ENCODE data around the gene SCUBE1.

SCUBE1 gene

GRCh38 chr22:43325176-43325575 is 18.0 kb downstream of the SCUBE1 start:
- DNase-seq = no peak

DNA sequence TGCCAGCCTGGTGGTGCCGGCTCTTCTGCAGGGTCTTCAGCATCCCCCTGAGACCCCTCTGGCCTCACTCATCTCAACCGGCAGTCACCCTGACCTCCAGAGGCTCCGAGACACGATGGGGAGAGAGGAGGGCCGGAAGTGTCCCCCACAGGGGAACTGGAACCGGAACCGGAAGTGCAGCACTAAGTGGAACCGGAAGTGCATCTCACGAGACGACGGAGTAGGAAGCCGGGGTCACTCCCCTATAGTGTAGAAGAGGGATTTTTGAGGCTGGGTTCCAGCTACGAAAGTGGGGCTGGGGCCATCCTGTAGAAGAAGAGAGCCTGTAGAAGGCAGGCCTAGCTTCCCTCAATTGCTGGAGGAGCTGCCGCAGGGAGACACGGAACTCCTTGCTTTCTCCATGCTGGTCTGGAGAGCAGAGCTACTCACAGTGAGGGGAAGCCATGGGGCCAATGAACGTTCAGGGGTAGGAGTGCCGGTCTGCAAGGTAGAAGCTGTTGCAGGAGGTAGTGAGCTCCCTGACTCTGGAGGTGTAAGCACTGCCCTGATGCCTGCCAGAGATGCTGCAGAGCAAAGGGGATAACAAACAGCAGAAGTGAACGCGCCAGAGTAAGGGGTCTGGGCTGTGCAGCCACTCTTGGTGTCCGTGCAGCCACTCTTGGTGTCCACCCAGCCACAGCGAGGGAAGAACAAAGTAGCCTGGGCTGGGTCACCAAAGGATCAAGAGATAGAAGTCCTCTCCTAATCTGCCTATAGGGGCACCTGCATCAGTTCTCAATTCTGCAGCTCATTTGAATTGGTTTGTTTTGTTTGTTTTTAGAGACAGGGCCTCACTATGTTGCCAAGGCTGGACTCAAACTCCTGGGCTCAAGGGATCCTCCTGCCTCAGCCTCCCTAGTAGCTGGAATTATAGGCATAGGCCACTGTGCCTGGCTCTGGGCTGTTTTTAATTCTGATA is 21.9 kb downstream of the SCUBE1 start:
- DNase-seq = no peak

- no peak for DNase-seq
Measured at GRCh38 chr22:43319661-43320486, 23.3 kb downstream of the SCUBE1 start.

GRCh38 chr22:43317239-43317638 is 25.9 kb downstream of the SCUBE1 start:
- DNase-seq = no peak

DNA sequence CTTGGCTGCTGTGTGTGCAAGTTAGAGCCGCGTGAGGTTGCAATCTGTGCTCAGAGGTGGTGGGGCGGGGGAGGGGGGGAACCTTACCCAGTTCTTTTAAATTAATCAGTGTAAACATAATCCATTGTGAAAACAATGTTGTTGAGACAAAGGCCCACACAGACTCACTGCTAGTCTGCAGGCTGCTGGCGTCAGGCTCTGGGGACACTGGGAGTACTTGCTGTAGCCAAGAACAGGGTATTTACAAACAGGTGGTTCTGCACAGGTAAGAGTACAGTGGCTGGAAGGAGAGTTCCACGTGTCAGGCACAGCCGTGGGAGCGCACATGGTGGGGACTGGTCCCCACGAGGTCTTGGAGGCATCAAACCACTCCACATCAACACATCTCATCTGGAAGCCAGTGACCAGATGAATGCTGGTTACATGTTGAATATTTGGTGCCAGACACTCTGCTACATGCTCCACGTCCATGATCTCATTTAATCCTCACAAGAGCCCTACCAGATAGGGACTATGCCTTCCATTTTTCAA is 27.4 kb downstream of the SCUBE1 start:
- DNase-seq = no peak

DNA sequence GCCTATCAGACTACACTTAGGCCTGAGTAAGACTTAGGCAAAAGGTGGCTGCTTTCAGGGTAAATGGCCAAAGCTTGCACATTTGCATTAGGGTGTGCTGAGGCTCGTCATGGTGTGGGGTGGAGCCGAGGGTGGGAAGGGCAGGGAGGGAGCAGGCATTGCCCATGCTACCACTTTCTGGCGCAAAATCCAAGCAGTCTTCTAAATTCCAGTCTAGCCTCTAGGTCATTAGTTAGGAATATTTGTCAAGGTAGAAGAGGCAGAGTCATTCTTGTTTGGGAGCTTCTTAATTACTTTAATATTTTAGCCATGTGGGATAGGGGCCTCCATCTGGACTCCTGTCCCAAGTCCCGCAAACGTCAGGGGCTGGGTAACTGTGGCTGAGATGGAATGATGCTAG is 28.6 kb downstream of the SCUBE1 start:
- DNase-seq = no peak

- DNase-seq = no peak
Measured at GRCh38 chr22:43313890-43314474, 29.2 kb downstream of the SCUBE1 start.

DNA sequence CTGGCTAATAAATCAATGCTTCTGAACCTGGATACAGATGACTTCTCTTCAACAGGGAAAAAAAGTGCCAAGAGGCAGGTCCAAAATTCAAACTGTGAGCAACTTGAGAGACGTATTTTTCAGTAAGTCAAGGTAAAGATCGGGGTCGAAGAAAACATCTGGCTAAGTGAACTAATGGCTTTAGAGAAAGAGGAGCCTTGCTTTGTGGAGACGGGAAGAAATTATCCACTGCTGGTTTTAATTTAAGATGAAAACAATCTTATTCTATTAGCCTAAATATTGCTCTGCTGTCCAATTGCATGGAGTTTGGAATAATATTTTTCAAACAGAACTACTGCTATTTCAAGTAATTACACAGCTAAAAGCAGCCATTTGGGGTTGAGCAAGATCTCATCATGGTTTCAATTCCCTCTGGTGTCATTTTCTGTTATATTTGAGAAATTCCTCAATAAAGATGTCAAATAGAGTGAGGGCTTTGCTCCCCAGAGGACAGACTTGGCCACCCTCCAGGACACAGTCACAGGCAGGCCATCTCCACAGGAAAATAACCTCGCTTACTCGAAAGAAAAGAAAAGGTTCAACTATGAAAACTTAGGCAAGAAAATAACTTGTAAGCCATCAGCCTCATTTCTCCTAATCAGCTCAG is 29.8 kb downstream of the SCUBE1 start:
- DNase-seq = no peak

- no peak for DNase-seq
Measured at GRCh38 chr22:43312608-43313007, 30.6 kb downstream of the SCUBE1 start.

DNA sequence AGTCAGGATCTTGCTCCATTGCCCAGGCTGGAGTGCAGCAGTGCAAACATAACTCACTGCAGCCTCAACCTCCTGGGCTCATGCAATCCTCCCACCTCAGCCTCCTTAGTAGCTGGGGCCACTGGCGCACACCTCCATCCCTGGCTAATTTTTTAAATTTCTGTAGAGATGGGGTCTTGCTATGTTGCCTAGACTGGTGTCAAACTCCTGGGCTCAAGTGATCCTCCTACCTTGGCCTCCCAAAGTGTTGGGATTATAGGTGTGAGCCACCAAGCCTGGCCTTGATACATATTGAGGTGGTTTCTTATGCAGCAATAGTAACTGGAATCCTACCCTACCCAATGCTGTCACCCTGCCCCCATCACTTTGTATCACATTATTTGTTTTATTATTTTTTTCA is 32.4 kb downstream of the SCUBE1 start:
- no peak for DNase-seq

DNA sequence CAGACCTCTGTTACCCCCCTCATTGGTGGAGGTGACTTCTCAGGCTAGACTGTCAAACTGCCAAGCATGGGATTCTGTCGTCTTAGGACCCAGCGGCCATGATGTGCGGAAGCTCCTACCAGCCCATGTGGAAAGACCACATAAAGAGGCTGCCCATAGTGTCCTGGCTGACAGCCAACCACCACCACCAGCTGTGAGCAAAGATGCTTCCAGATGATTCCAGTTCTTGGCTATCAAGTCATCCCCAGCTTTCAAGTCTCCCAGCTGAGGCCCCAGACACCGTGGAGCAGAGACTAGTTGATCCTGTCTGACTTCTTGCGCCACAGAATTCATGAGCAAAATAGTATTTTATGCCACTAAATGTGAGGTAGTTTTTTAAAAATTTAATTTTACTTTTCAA is 32.9 kb downstream of the SCUBE1 start:
- DNase-seq = peak; percentile 5

DNA sequence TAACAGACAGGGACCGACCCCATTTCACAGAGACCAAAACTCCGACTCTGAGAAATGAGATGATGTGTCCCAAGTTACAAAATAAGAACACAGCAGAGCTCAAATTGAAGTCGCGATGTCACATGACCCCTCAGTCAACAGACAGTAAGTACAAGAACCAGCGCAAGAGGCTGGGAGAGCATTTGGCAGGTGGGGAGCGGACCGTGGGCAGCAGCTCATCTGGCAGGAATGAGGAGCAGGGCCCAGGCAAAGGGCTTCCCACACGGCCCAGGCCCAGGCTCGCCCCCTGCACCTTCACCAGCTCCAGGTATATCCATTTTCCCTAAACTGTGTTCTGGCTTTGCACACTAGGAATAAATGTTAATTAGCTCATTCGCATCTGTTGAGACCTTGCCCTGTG is 34.3 kb downstream of the SCUBE1 start:
- DNase-seq = peak; percentile 81

DNA sequence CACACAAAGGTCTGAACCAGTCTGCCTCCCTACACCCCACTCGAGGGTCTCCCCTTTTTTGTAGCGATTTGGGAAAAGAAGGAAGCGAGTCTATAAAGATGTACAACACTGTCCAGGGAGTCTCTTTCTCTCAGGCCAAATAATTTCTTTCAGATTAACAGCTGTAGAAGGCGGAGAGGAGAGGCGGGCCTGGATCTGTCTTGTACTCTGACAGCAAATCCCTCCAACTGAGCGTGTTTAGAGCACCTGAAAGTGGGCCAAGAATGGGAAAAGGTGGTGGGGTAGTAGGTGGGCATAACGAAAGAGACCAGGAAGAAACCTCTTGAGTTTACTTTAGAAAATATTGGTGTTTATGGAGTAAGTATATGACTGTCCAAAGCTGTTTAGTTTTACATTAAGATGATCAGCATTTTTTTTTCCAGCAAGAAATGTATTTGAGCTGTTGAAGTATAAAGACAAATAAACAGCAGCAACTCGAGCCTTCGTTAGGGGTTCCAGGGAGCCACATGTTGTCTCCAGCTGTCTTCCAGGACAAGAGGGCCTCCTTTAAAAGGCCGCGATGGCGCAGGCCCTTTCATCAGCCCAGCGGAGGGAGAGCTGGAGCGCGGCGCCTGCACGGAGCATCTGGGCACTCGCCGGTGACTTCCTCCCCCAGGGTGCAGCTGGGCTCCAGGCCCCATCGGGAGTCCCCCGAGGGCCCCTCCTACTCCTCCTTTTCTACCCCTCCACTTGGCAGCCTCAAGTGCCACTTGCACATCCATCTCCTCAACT is 34.9 kb downstream of the SCUBE1 start:
- DNase-seq = peak; percentile 81

DNA sequence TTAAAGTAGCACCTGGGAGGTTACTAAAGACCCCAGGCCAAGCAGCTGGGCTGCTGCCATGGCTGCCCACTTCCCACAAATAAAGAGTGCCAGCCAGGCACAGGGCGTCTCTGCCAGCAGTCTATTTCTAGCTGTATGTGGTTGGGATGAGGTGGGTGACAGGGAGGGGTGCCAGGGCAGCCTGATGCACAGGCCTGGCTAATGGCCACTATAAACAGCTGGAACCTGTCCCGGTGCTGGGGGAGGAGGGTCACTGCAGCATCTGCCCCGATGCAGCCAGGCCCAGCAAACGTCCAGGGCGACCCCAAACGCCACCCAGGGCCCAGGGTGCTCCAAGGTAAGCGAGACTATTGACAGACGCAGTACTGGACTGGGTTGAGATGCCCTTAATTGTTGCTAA is 37.4 kb downstream of the SCUBE1 start:
- no peak for DNase-seq

- no peak for DNase-seq
Measured at GRCh38 chr22:43304831-43305590, 38.2 kb downstream of the SCUBE1 start.

DNA sequence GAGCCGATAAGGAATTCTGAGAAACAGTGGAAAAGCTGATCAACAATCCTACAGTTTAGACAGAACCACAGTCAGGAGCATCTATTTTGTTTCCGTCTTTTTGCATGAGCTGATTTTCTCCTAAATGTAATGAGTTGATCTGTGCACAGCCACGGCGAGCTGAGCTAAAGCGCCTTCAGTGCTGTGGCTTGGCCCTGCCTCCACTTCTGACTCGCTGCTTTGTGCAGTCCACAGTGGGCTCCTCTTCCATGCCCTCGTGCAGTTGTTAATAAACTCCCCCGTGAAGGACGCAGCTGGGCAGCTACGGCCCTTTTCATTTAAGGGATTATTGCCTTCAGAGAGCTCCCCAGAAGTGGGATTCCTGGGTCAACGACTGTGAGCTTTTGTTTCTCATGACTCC is 39.4 kb downstream of the SCUBE1 start:
- DNase-seq = no peak

DNA sequence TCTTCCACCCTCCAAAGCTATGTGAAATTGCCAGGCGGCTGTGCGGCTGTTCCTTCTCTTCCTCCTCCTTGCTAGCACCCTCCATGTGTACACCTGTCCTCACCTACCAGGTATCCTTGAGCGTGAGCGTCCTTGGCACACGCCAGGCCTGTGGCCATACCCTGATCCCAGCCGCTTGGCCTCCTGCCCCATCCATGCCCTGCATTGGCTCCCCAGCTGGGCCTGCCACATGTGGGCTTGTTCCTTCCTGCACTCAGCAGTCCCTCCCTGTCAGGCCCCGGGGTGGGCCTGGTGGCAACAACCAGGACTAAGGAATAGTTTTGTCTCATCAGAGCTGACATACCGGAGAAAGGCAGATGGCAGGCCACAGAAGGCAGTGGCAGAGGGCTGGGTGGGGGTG is 40.0 kb downstream of the SCUBE1 start:
- DNase-seq = no peak

DNA sequence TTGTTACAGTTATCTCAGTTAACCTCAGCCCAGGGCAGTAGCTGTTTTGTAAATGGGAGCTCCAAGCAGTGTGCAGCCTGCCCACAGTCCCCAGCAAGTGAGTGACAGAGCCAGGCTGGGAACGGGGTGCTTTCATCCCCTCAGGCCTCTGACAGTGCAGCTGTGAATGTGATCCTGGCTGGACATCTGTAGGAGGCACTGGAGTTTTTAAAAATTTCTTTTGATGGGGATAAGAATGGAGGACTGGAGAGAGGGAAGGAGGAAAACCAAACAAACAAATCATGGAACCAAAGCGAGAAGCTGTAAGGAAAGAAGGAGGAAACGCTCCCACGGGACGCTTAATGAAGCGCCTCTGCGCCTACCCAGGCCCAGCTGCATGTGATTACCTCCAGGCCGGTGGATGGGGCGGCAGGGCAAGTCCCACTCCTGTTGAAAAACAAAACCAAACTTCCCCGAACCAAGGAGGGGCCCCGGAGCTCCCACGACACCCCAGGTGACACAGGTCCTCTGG is 40.6 kb downstream of the SCUBE1 start:
- no peak for DNase-seq

GRCh38 chr22:43301866-43302265 is 41.3 kb downstream of the SCUBE1 start:
- DNase-seq = no peak

DNA sequence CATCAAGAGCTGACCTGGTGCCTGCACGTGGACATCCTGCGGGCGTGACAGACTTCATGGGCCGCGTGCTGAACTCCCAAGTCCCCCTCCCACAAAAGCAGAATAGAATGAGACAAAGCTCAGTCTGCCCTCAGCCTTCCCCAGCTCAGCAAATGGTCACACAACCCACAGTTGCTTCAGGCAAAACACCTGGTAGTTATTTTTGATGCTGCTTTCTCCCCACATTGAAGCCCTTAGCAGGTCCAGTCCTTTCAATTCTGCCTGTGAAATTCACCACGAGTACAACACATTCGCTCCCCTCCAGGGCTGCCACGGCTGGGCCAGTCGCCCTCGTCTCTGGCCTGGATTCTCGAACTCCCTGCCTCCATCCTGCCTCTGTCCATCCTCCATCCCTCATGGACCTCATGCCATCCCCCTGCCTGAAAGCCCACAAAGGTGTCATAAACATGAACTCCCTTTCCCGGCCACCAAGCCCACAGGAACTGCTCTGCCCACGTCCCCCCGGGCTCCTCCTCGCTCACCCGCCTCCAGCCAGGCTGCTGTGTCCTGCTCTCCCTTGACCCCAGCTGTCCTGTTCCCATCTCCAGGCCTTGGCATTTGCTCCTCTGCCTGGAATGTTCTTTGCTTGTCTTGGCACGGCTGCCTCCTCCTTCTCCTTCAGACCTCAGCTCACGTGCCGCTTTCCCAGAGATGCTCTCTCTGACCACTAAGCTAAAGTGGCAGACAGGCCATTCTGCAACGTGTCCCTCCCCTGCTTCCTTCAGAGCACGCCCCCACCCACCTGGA is 42.1 kb downstream of the SCUBE1 start:
- DNase-seq = no peak
